Measurements from ENCODE around the gene SLC25A53. TPM values are rescaled to one million over a fixed set of nuclear protein-coding genes. Genes with fewer than 3 reads are reported as not detected.

SLC25A53 gene
- polyA plus RNA-seq, 2 of the 4 experiments (the other 2 are of a cell fraction), result 4.6 to 5.0 TPM

DNA sequence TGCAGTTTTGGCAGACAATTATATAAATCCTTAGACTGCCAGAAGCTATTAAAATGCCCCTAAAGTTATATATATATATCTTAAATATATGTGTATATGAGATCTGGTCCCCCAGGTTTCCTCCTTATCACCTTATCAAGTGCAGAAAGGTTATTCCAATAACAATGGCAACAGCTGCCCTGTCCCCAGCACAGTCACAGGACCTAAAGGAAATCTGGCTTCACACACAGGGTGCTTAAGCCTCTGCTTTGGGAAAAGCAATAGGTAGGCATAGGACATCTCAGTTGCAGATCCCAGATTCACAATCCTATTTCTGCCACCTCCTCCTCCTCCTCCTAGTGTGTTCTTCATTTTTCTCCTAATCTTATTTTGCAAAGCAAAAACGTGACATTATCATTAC is 5.8 kb downstream of the SLC25A53 start:
- Histone ChIP-seq H3K4me1 (peaks cover 6% of the 10 kb centered on the region; the same call in 1 of the 3 replicates), H3K4me3 (no peak overlapping the region), H3K9me3 (no peaks in the 10 kb centered on the region), H3K4me2 (no peak overlapping the region), H3K27ac (no peak overlapping the region)
- 33% methylated on average over 1 of the region's 1 CpG for WGBS (ENCODE audit: missing lambda C conversion rate)
- POLR2A ChIA-PET, result no interaction called here
- CTCF ChIA-PET, result interaction anchor here (1.7 kb wide), 1 partner anchor 15 kb away, joined by 5 read pairs; no protein-coding TSS in a partner anchor
- no peak for DNase-seq (ENCODE audit: low read depth in 1 of 2, low spot score in 1 of 2)
- no peak for ATAC-seq
- FAIRE-seq, result no peak
- TF ChIP-seq RFX5 (IDR thresholded peaks at IDR 0.05) (no peak), MYC (IDR thresholded peaks at IDR 0.05; ENCODE audit: borderline replicate concordance, low read length) (no peak), HOXA7 (CRISPR knock-in tag; IDR thresholded peaks at IDR 0.05) (no peak), TP53 (CRISPR knock-in tag; IDR thresholded peaks at IDR 0.05) (no peak), JUNB (IDR thresholded peaks at IDR 0.05) (no peak), RNF2 (IDR thresholded peaks at IDR 0.05; ENCODE audit: borderline replicate concordance, low read depth) (no peak), ZFP36 (IDR thresholded peaks at IDR 0.05; ENCODE audit: borderline replicate concordance, partially characterized antibody) (no peak), CTCF (IDR thresholded peaks at IDR 0.05) (no peak), CEBPB (IDR thresholded peaks at IDR 0.05) (no peak), RARB (CRISPR knock-in tag; IDR thresholded peaks at IDR 0.05) (no peak), MAZ (IDR thresholded peaks at IDR 0.05; ENCODE audit: borderline replicate concordance, low read depth, low read length) (no peak), TFCP2L1 (CRISPR knock-in tag; IDR thresholded peaks at IDR 0.05) (no peak), RAD21 (conservative IDR thresholded peaks at IDR 0.05 in 1 of 2, IDR thresholded peaks at IDR 0.05 in 1 of 2) (no peak)
- TF ChIP-seq, protein P1, sequence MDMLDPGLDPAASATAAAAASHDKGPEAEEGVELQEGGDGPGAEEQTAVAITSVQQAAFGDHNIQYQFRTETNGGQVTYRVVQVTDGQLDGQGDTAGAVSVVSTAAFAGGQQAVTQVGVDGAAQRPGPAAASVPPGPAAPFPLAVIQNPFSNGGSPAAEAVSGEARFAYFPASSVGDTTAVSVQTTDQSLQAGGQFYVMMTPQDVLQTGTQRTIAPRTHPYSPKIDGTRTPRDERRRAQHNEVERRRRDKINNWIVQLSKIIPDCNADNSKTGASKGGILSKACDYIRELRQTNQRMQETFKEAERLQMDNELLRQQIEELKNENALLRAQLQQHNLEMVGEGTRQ (IDR thresholded peaks at IDR 0.05), result no peak
- TF ChIP-seq, protein P2, sequence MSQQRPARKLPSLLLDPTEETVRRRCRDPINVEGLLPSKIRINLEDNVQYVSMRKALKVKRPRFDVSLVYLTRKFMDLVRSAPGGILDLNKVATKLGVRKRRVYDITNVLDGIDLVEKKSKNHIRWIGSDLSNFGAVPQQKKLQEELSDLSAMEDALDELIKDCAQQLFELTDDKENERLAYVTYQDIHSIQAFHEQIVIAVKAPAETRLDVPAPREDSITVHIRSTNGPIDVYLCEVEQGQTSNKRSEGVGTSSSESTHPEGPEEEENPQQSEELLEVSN (IDR thresholded peaks at IDR 0.05; ENCODE audit: borderline replicate concordance, low read depth), result no peak

DNA sequence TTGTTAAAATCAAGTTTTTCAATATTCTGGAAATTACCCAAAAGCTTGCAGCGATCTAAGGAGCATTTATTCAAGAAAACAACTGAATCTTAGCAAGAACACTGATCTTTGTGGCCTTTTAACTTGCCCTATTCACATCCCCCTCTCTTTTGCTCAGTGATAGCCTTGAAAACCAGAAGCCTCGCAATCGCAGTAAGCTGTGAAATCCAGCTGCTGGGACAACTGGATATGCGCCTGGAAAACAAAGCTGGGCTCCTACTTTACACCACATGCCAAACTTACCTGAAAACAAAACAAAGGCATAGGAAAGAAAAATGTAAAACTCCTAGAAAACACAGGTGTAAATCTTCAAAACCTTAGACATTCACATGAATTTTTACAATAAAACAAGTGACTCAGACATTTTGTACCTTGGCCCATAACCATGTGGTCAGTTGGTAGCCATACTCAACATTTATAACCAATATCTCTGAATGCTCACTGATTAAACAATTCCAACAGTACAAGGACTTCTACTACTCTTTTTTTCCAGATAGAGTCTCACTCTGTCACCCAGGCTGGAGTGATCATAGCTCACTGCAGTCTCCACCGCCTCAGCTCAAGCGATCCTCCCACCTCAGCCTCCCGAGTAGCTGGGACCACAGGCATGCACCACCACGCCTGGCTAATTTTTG is 15.6 kb downstream of the SLC25A53 start:
- FAIRE-seq (no peak), ATAC-seq (no peak), DNase-seq (ENCODE audit: low read depth in 1 of 2, low spot score in 1 of 2) (no peak)
- Histone ChIP-seq H3K9me3 (no peaks in the 10 kb centered on the region), H3K4me2 (no peak overlapping the region), H3K27ac (no peak overlapping the region), H3K4me3 (no peak overlapping the region), H3K4me1 (no peaks in the 10 kb centered on the region)
- WGBS (ENCODE audit: missing lambda C conversion rate), result 90% methylated on average over 8 of the region's 8 CpGs
- CTCF ChIA-PET, result interaction anchor here (1.0 to 1.2 kb wide), 2 partner anchors 16 to 22 kb away, joined by 3 to 5 read pairs; no protein-coding TSS in a partner anchor
- POLR2A ChIA-PET, result no interaction called here
- TF ChIP-seq REST (IDR thresholded peaks at IDR 0.05) (no peak), FOSB (CRISPR knock-in tag; IDR thresholded peaks at IDR 0.05) (no peak), ZFP36 (IDR thresholded peaks at IDR 0.05; ENCODE audit: borderline replicate concordance, partially characterized antibody) (no peak), HMGXB4 (CRISPR knock-in tag; IDR thresholded peaks at IDR 0.05; ENCODE audit: borderline replicate concordance) (no peak), SREBF2 (IDR thresholded peaks at IDR 0.05) (no peak), EHMT2 (IDR thresholded peaks at IDR 0.05; ENCODE audit: low read depth) (no peak), CEBPB (IDR thresholded peaks at IDR 0.05) (no peak), HOXB5 (CRISPR knock-in tag; IDR thresholded peaks at IDR 0.05) (no peak), CHD2 (IDR thresholded peaks at IDR 0.05; ENCODE audit: low read length, partially characterized antibody) (no peak), CBX8 (IDR thresholded peaks at IDR 0.05) (no peak), KDM1A (IDR thresholded peaks at IDR 0.05; ENCODE audit: low read depth) (no peak), HOXB13 (CRISPR knock-in tag; IDR thresholded peaks at IDR 0.05; ENCODE audit: low read depth) (no peak), BHLHE40 (IDR thresholded peaks at IDR 0.05; ENCODE audit: low read depth, low read length) (no peak)
- TF ChIP-seq, protein P3, sequence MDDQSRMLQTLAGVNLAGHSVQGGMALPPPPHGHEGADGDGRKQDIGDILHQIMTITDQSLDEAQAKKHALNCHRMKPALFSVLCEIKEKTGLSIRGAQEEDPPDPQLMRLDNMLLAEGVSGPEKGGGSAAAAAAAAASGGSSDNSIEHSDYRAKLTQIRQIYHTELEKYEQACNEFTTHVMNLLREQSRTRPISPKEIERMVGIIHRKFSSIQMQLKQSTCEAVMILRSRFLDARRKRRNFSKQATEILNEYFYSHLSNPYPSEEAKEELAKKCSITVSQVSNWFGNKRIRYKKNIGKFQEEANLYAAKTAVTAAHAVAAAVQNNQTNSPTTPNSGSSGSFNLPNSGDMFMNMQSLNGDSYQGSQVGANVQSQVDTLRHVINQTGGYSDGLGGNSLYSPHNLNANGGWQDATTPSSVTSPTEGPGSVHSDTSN (IDR thresholded peaks at IDR 0.05), result no peak

Data from A549 (cell line).